HAP-1 (cell line): ENCODE data around the gene GPR35.
"Not testable (repeated sequence)": the region's sequence is repeated elsewhere in the genome, so short reads cannot be mapped to it uniquely, and the experiment has no call there.

Source experiments
- DNase-seq, 2 experiments: peaks; one replicate each; pipeline ENCODE4 v3.0.0-alpha.2; 2016 to 2020; ENCODE audit warnings: low spot score in 2 of 2
- H3K27me3 ChIP-seq: fragments of 250-450 bp; sonication (Bioruptor Pico); 2 replicates; pipeline ENCODE4 v1.5.1; 2020; ENCODE audit warnings: low read depth, mild to moderate bottlenecking, moderate library complexity
- H3K36me3 ChIP-seq: fragments of 250-450 bp; sonication (Bioruptor Pico); replicated peaks from 2 replicates; pipeline ENCODE4 v1.5.1; 2020; ENCODE audit warnings: mild to moderate bottlenecking
- H3K4me1 ChIP-seq: fragments of 250-450 bp; sonication (Bioruptor Pico); 2 replicates; pipeline ENCODE4 v1.5.1; 2020; ENCODE audit warnings: mild to moderate bottlenecking
- H3K4me3 ChIP-seq: fragments of 250-450 bp; sonication (Bioruptor Pico); 2 replicates; pipeline ENCODE4 v1.5.1; 2020; ENCODE audit warnings: mild to moderate bottlenecking, moderate library complexity
- H3K9me3 ChIP-seq: fragments of 250-450 bp; sonication (Bioruptor Pico); 2 replicates; pipeline ENCODE4 v1.5.1; 2020; ENCODE audit warnings: mild to moderate bottlenecking, moderate library complexity
- in situ Hi-C: fragments of 300-500 bp; cut with MboI; formaldehyde crosslinking; loops from 3 replicates; pipeline ENCODE4 v1.14.3; 2020; ENCODE audit warnings: low sequenced_read_pairs, inconsistent platforms, mixed read lengths

Gene GPR35

DNA sequence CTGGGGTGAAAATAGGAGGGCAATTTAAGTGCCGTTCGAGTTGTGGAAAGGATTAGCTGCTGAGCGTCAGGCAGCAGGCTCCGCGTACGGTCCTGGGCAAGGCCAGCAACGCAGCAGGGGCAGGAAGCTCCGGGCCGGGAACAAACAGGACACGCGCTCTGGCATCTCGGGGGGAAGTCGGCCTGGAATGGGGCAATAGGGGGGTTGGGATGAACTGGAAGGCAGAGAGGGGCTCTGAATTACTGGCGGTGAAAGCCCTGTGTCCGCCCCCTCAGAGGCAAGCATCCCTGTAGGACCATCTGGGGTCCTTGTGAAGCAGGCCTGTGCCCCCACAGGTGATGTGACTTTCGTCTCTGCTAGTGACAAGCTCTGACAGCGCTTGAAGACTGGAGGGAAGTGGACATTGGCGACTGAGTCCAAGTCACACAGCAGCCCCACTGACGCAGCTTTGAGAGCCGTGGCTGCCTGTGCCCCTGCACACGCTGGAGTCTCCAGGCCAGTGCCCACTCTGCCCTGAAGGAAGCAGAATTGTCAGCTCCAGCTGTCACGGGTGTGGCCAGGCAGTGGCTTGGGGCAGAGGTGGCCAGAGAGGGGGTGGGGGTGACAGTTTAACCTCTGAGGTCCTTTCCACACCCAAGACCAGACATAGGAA, 22.3 kb downstream of the GPR35 start:
- Histone ChIP-seq H3K27me3 (peaks cover 26% of the 10 kb centered on the region), H3K4me1 (no peaks in the 10 kb centered on the region), H3K36me3 (no peaks in the 10 kb centered on the region), H3K9me3 (no peaks in the 10 kb centered on the region), H3K4me3 (no peak overlapping the region)
- peak in 1 of 2 experiments; percentile 8 for DNase-seq
- in situ Hi-C loops = no loop called here

DNA sequence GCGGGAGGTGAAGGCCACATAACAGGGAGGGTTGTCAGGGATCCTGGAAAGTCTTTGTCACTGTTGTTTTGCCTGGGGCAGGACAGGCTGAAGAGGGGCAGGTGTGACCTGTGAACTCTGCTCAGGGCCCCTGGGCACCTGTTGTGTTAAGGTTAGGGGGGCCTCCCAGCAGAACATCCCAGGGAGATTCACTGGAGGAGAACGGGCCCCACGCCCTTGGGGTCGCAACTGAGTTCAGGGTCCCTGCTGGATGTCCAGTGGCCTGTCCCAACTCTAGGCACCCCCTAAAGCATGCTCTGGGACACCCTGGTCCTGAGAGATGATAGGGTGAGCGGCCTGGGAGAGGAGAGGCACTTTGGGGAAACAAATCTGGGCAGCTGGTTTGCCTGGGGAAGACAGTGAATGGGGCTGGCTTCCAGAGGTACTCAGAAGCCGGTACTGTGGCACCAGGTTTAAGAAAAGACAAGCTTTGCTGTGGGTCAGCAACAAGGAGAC, 22.9 kb downstream of the GPR35 start:
- Histone ChIP-seq H3K36me3 (no peaks in the 10 kb centered on the region), H3K4me3 (no peak overlapping the region), H3K9me3 (no peaks in the 10 kb centered on the region), H3K27me3 (peaks cover 26% of the 10 kb centered on the region), H3K4me1 (no peaks in the 10 kb centered on the region)
- DNase-seq = no peak
- in situ Hi-C loops = no loop called here

DNA sequence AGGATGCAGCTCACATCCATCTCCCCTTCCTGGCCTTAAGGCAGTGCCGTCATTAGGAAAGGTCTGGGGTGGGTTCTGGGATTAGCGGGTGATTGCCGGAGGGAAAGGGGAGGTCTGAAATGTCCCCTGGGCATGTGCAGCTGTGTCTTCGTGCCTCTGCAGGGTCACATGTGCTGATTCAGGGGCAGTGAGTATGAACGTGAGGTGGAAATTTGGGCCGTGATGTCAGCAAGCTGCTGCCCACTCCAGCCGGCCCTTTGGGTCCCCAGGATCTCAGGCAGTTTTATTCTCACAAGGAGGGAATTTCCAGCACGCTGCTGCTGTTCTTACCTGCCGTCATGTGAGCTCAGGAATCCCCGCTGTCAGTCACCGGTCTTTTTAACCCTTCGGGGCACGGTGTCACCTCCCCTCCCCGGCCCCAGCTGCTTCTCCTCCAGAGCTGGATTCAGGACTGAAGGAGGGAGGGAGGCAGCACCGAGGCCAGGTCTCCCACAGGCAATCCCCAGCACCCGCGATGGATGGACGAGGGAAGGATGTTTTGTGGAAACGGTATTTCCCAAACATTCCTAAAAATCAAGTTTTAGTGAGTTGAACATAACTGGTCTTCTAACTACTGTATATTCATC, 23.5 kb downstream of the GPR35 start:
- H3K27me3 ChIP-seq = peaks cover 26% of the 10 kb centered on the region
- no peaks in the 10 kb centered on the region for H3K36me3 ChIP-seq
- no peak overlapping the region for H3K4me3 ChIP-seq
- no peaks in the 10 kb centered on the region for H3K4me1 ChIP-seq
- no peak for DNase-seq
- in situ Hi-C loops = no loop called here
- no peaks in the 10 kb centered on the region for H3K9me3 ChIP-seq

DNA sequence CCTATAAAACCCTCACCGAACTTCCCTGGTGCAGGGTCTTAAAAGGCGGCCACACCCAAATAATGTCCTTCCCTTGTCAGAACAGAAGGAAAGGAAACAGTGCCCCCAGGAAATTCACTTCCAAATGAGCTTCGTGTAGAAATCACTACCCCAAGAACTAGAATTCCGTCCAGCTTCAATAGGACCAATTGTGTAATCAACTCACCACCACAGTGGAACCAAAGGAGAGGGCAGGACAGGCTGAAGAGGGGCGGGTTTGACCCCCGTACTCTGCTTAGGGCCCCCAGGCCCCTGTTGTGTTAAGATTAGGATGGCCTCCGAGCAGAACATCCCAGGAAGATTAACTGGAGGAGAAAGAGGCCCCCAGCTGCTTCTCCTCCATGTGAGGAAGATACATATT, 24.1 kb downstream of the GPR35 start:
- H3K9me3 ChIP-seq = no peaks in the 10 kb centered on the region
- in situ Hi-C loops = no loop called here
- no peaks in the 10 kb centered on the region for H3K36me3 ChIP-seq
- DNase-seq = no peak
- H3K27me3 ChIP-seq = peaks cover 24% of the 10 kb centered on the region
- no peaks in the 10 kb centered on the region for H3K4me1 ChIP-seq
- H3K4me3 ChIP-seq = no peak overlapping the region

DNA sequence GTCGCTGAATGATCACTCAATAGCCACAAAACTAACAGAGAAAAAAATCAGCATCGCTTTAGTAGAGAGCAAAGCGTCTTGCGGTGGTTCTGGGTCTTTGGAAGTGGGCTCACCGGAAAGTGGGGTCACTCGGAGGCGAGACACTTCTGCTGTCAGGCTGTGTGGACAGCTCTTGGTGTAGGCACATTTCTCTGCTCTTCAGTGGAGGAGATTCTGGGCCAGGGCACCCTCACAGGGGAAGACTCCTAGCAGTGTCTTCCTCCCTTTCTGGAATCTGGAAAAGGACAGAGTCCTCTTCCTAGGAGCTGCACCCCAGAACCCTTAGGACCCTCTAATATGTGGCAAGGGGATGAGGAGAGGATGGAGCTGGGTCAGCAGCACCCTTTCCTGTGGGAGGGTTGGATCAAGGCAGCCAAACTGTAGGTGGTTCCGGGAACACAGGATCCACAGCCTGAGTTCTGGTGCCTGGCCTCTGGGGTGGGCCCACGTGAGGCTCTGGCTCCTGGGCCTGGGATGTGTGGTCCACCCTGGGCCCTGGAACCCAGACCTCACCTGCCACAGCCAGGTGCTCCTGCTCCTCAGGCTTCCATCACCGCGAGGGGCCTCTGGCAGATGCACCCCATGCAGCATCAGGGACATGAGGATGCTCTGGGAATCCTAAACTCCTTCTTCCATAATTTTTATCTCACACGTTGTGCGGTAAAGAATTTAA, 25.1 kb downstream of the GPR35 start:
- Histone ChIP-seq H3K36me3 (no peaks in the 10 kb centered on the region), H3K27me3 (peaks cover 26% of the 10 kb centered on the region), H3K4me1 (no peaks in the 10 kb centered on the region), H3K4me3 (no peak overlapping the region), H3K9me3 (no peaks in the 10 kb centered on the region)
- DNase-seq = no peak
- in situ Hi-C loops = loop anchor here (25.0 kb wide), 1 partner anchor 387 kb away; no protein-coding TSS in a partner anchor

DNA sequence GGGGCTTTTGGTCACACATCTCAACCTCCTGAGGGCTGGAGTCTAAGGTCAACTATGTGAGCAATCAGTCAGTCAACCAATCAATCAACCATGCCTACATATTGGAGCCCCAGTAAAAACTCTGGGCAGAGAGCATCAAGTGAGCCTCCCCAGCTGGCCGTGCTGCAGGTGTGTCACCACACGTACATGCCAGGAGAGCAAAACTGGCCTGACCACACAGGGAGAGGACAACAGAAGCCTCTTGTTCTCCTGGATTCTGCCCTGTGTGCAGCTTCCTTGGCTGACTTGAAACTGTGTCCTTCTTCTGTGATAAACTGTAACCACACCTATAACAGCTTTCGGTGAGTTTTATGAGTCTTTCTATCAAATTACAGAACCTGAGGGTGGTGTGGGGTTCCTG, 25.9 kb downstream of the GPR35 start:
- in situ Hi-C loops = loop anchor here (25.0 kb wide), 1 partner anchor 386 kb away; no protein-coding TSS in a partner anchor
- Histone ChIP-seq H3K36me3 (no peaks in the 10 kb centered on the region), H3K27me3 (peaks cover 32% of the 10 kb centered on the region), H3K4me3 (no peak overlapping the region), H3K9me3 (no peaks in the 10 kb centered on the region), H3K4me1 (no peaks in the 10 kb centered on the region)
- no peak for DNase-seq

DNA sequence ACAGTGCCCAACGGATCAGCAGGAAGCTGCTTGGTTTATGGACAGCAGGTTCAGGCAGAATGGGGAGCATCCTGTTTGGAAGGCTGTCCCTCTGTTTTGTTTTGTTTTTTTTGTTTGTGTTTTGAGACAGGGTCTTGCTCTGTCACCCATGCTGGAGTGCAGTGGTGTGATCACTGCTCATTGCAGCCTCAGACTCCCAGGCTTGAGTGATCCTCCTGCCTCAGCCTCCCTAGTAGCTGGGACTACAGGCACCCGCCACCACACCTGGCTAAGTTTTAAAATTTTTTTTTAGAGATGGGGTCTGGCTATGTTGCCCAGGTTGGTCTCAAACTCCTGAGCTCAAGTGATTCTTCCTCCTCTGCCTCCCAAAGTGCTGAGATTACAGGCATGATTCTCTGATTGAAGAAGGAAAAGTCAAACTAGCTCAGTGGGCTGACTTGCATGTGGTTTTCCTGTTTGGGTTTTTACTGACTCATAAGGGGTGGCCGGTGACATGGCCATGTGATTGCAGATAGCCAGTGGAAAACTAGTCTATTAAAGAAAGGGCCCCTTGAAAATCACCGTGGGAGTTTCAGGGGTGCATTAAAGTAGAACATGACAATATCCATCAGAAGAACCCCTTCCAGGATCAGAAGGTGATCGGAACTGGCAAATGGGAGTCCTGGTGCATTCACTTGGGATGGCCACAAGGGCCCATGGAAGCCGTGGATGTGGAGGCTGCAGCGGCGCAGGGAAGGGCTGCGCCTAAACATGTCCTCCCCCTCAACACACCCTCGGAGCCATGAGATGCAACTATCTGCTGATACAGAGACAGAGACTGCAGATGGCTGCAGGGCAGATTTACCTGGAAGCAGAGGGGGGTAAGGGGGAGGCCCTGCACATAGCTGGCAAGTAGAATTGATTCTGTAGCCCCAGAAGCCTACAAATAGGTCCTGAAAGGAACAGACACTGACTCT, 30.9 kb downstream of the GPR35 start:
- Histone ChIP-seq H3K4me1 (no peaks in the 10 kb centered on the region), H3K27me3 (peaks cover 40% of the 10 kb centered on the region), H3K36me3 (no peaks in the 10 kb centered on the region), H3K4me3 (no peak overlapping the region), H3K9me3 (no peaks in the 10 kb centered on the region)
- in situ Hi-C loops = loop anchor here (25.0 kb wide), 1 partner anchor 381 kb away; no protein-coding TSS in a partner anchor
- no peak for DNase-seq

DNA sequence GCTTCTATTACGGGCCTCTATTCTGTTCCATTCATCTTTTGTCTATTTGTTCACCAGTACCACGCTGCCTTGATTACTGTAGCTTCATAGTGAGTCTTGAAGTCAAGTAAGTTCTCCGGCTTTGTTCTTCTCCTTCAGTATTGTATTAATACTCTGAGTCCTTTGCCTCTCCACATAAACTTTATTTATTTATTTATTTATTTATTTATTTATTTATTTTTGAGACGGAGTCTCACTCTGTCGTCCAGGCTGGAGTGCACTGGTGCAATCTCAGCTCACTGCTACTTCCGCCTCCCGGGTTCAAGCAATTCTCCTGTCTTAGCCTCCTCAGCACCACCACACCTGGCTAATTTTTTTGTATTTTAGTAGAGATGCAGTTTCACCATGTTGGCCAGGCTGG, 34.6 kb downstream of the GPR35 start:
- not testable (repeated sequence) for H3K4me3 ChIP-seq, DNase-seq, H3K36me3 ChIP-seq, H3K4me1 ChIP-seq, H3K9me3 ChIP-seq
- H3K27me3 ChIP-seq = peaks cover 40% of the 10 kb centered on the region
- in situ Hi-C loops = loop anchor here (10.0 to 25.0 kb wide), 2 partner anchors 55 to 377 kb away; no protein-coding TSS in a partner anchor

DNA sequence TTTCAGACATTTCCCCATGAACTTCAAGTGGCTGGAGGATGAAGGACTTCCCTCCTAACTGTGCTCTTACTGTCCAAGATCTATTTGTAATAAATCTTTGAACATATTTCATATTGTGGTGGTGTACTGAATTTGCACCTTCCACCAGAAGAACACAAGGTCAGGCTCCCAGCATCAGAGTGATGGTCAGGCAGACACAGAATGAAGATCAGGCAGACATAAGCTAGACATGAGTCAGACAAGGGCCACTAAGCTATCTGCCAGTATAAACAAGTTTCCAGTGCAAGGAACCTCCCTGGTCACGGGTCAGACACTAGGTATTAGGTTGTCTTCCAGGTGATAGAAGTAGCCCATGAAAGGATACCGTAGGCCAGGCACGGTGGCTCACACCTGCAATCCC, 37.4 kb downstream of the GPR35 start:
- no peak for DNase-seq
- no peaks in the 10 kb centered on the region for H3K9me3 ChIP-seq

DNA sequence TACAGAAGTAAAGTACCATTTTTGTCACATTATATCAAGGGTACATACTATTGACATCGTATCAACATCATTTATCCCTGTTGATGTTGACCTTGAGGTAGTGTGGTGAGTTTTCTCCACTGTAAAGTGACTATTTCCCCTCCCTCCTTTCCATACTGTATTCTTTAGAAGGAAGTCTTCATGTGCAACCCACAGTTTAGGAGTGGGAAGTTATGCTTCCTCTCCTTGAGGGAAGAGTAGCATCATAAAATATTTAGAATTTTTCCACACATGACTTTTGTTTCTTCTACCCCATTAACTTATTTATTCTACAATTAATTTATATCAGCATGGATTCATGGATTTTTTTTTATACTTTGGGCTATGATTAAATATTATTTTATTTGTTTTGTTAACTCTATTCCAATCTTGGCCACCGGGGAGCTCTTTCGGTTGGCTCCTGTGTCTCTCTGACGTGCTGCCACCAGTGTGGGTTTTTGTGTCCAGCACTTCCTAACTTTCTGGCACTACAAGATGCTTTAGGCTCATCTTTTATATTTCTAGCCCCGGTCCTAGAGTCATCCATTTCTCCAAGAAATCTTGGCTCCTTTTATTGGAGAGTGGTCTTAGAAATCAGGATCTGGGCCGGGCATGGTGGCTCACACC, 38.4 kb downstream of the GPR35 start:
- Histone ChIP-seq H3K9me3 (no peaks in the 10 kb centered on the region), H3K36me3 (no peaks in the 10 kb centered on the region), H3K4me3 (no peak overlapping the region), H3K4me1 (no peaks in the 10 kb centered on the region), H3K27me3 (peaks cover 27% of the 10 kb centered on the region)
- in situ Hi-C loops = loop anchor here (10.0 to 25.0 kb wide), 2 partner anchors 51 to 374 kb away; no protein-coding TSS in a partner anchor
- DNase-seq = no peak

More for the DNA sequence above, 37.4 kb downstream of the GPR35 start:
- H3K4me3 ChIP-seq = no peak overlapping the region
- no peaks in the 10 kb centered on the region for H3K36me3 ChIP-seq
- H3K27me3 ChIP-seq = peaks cover 33% of the 10 kb centered on the region
- no peaks in the 10 kb centered on the region for H3K4me1 ChIP-seq
- in situ Hi-C loops = loop anchor here (10.0 to 25.0 kb wide), 2 partner anchors 52 to 375 kb away; no protein-coding TSS in a partner anchor

DNA sequence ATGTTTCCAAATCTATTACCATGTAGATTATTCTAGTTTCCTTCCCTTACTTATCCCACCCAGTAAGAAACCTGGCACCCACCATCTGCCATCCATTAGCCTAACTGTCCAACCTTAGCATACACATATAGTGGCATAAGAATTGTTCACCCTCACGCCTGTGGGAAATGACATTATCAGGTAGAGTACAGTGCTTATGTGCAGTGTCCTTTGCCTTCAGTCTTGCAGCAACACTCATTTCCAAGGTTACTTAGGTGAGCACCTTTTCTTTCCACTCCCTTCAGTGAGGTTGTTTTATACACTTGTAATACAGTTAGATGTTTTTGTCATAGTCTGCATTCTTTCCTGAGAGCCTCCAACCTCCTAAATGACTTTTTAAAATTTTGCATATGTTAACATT, 39.3 kb downstream of the GPR35 start:
- no peaks in the 10 kb centered on the region for H3K36me3 ChIP-seq
- no peaks in the 10 kb centered on the region for H3K4me1 ChIP-seq
- in situ Hi-C loops = loop anchor here (10.0 to 25.0 kb wide), 2 partner anchors 50 to 373 kb away; no protein-coding TSS in a partner anchor
- no peak overlapping the region for H3K4me3 ChIP-seq
- peaks cover 29% of the 10 kb centered on the region for H3K27me3 ChIP-seq
- H3K9me3 ChIP-seq = no peaks in the 10 kb centered on the region
- no peak for DNase-seq

DNA sequence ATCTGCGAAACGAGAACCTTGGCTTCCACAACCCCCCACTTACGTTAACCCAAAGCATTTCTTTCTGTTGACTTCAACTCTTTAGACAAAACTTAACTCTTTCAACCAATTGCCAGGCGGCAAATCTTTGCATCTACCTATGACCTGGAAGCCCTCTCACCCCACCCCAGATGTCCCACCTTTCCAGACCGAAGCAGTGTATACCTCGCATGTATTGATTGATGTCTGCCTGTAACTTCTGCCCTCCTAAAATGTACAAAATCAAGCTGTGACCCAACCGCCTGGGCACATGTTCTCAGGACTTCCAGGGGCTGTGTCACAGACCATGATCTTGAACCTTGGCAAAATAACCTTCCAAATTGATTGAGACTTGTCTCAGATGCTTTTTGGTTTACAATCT, 45.1 kb downstream of the GPR35 start:
- DNase-seq = no peak
- in situ Hi-C loops = loop anchor here (25.0 kb wide), 1 partner anchor 367 kb away; no protein-coding TSS in a partner anchor
- Histone ChIP-seq H3K4me3 (no peak overlapping the region), H3K9me3 (no peaks in the 10 kb centered on the region), H3K36me3 (no peaks in the 10 kb centered on the region), H3K4me1 (no peaks in the 10 kb centered on the region), H3K27me3 (peaks cover 52% of the 10 kb centered on the region)
